NT2/D1 (cell line): ENCODE results near the gene NPR2.

ENCODE experiments used
- SUZ12 ChIP-seq: IDR thresholded peaks from 2 replicates; pipeline ENCODE4 v1.6.1; 2011; ENCODE audit not compliant: insufficient read length, insufficient read depth; ENCODE audit errors: extremely low read depth
- YY1 ChIP-seq: IDR thresholded peaks from 2 replicates; pipeline ENCODE4 v1.6.1; 2011; ENCODE audit not compliant: insufficient read length, insufficient read depth
- ZNF274 ChIP-seq: IDR thresholded peaks from 2 replicates; pipeline ENCODE4 v1.6.1; 2011; ENCODE audit warnings: mild to moderate bottlenecking, low read depth, low read length

GRCh38 chr9:35842795-35843194 is 51.4 kb downstream of the NPR2 start:
- TF ChIP-seq YY1 (no peak), ZNF274 (no peak), SUZ12 (no peak)
